GM12878 (cell line): ENCODE results near the gene SCARB2. TPM values are rescaled to one million over a fixed set of nuclear protein-coding genes. Genes with fewer than 3 reads are reported as not detected.

Experiments
- ATAC-seq: fragments of 200-7000 bp; cut with Tn5 transposase; 3 replicates; pipeline ENCODE4 v1.9.1; 2020; ENCODE audit warnings: mild to moderate bottlenecking, moderate library complexity
- BruUV-seq: library from RNA; stranded (reverse); fragments of 400-500 nt; replicated peaks from 2 replicates; lab custom pipeline; 2021; lab: Mats Ljungman, UMichigan
- CTCF ChIA-PET: fragments of 300-600 bp; sonication (Branson Sonifier 250); formaldehyde crosslinking; extraction: SDS; loops from one replicate; lab custom pipeline; 2021; ENCODE audit warnings: inconsistent platforms; lab: Yijun Ruan, JAX
- POLR2A ChIA-PET: fragments of 350-600 bp; formaldehyde crosslinking; extraction: SDS; loops from one replicate; lab custom pipeline; 2021; ENCODE audit warnings: inconsistent platforms; lab: Charles Lee
- RAD21 ChIA-PET: fragments of 300-600 bp; sonication (Branson Sonifier 250); formaldehyde crosslinking; loops from one replicate; lab custom pipeline; 2023; ENCODE audit warnings: antibody characterized with exemption; ENCODE audit not compliant: unreplicated experiment; lab: Charles Lee
- SMC1A ChIA-PET: fragments of 300-600 bp; sonication (Branson Sonifier 250); formaldehyde crosslinking; loops from one replicate; lab custom pipeline; 2023; ENCODE audit not compliant: unreplicated experiment, uncharacterized antibody; lab: Charles Lee
- DNase-seq: peaks from one replicate; pipeline ENCODE4 v3.0.0-alpha.2; 2011; ENCODE audit warnings: low read depth, low spot score
- FAIRE-seq: peaks from 3 replicates; lab custom pipeline; 2011; peaks lifted over from hg19 to GRCh38; lab: Jason Lieb, UNC
- H2AFZ ChIP-seq: 2 replicates; pipeline ENCODE4 v1.6.0; 2011; ENCODE audit warnings: low read depth, low read length, control low read depth; ENCODE audit not compliant: control insufficient read depth
- H3K27ac ChIP-seq: 2 replicates; pipeline ENCODE4 v1.5.1; 2011; ENCODE audit warnings: control low read depth; ENCODE audit not compliant: control insufficient read depth, insufficient read depth
- H3K27me3 ChIP-seq, 2 experiments: replicated peaks in 1 of 2; 2 replicates each; pipeline versions ENCODE4 v1.6.0 to v1.6.1; 2011; ENCODE audit warnings: low read length in 1 of 2; ENCODE audit not compliant: control insufficient read depth in 2 of 2, insufficient read depth in 2 of 2
- H3K36me3 ChIP-seq, 2 experiments: 2 replicates each; pipeline ENCODE4 v1.5.1; 2011; ENCODE audit warnings: low read length in 1 of 2; ENCODE audit not compliant: control insufficient read depth in 2 of 2, insufficient read depth in 2 of 2
- H3K4me1 ChIP-seq: 2 replicates; pipeline ENCODE4 v1.6.1; 2011; ENCODE audit warnings: mild to moderate bottlenecking, low read length, moderate library complexity, mixed read lengths; ENCODE audit not compliant: control insufficient read depth, insufficient read depth
- H3K4me2 ChIP-seq: 2 replicates; pipeline ENCODE4 v1.6.0; 2011; ENCODE audit warnings: control low read depth; ENCODE audit not compliant: control insufficient read depth, insufficient read depth
- H3K4me3 ChIP-seq: fragments of 200-600 bp; sonication (generic); 2 replicates; pipeline ENCODE4 v1.5.1; 2016
- H3K79me2 ChIP-seq: 2 replicates; pipeline ENCODE4 v1.6.0; 2011; ENCODE audit warnings: low read length; ENCODE audit not compliant: control insufficient read depth, insufficient read depth
- H3K9ac ChIP-seq: 2 replicates; pipeline ENCODE4 v1.8.0; 2011; ENCODE audit warnings: low read length, control low read depth, mixed read lengths; ENCODE audit not compliant: control insufficient read depth, insufficient read depth
- H3K9me3 ChIP-seq: replicated peaks from 3 replicates; pipeline ENCODE4 v1.5.1; 2011; ENCODE audit warnings: mild to moderate bottlenecking, low read length; ENCODE audit not compliant: control insufficient read depth, insufficient read depth
- H4K20me1 ChIP-seq: 2 replicates; pipeline ENCODE4 v1.6.0; 2011; ENCODE audit not compliant: control insufficient read depth, insufficient read depth
- CBX3 ChIP-seq: fragments of 200-600 bp; sonication (generic); IDR thresholded peaks from 2 replicates; pipeline ENCODE4 v1.6.1; 2016; ENCODE audit warnings: low read depth, borderline replicate concordance
- CHD2 ChIP-seq: IDR thresholded peaks from 2 replicates; pipeline ENCODE4 v1.6.1; 2011; ENCODE audit warnings: low read depth, low read length, improper control_type of control experiment, borderline replicate concordance
- GATAD2B ChIP-seq: fragments of 450-650 bp; conservative IDR thresholded peaks from 2 replicates; pipeline ENCODE4 v1.6.1; 2017; ENCODE audit warnings: low read depth, mild to moderate bottlenecking, moderate library complexity
- IRF4 ChIP-seq: IDR thresholded peaks from 2 replicates; pipeline ENCODE4 v1.6.1; 2011; ENCODE audit warnings: low read depth, low read length
- MAX ChIP-seq: IDR thresholded peaks from 2 replicates; pipeline ENCODE4 v1.6.1; 2012; ENCODE audit warnings: low read depth, low read length, improper control_type of control experiment
- MXI1 ChIP-seq: fragments of 150-350 bp; IDR thresholded peaks from 2 replicates; pipeline ENCODE4 v1.6.1; 2011; ENCODE audit warnings: low read depth, mild to moderate bottlenecking, inconsistent platforms, low read length, improper control_type of control experiment
- NFYB ChIP-seq: IDR thresholded peaks from 2 replicates; pipeline ENCODE4 v1.6.1; 2011; ENCODE audit warnings: low read depth, mild to moderate bottlenecking, low read length, improper control_type of control experiment, moderate library complexity; ENCODE audit not compliant: insufficient read depth
- PML ChIP-seq: IDR thresholded peaks from 2 replicates; pipeline ENCODE4 v1.6.1; 2012; ENCODE audit warnings: low read length, inconsistent platforms
- POLR2AphosphoS2 ChIP-seq: IDR thresholded peaks from 2 replicates; pipeline ENCODE4 v1.6.1; 2011; ENCODE audit warnings: low read depth, mild to moderate bottlenecking, low read length, improper control_type of control experiment, moderate library complexity
- RAD51 ChIP-seq: fragments of 450-650 bp; IDR thresholded peaks from 2 replicates; pipeline ENCODE4 v1.6.1; 2016; ENCODE audit warnings: moderate library complexity, mild to moderate bottlenecking, inconsistent platforms
- TAF1 ChIP-seq: IDR thresholded peaks from 2 replicates; pipeline ENCODE4 v1.6.1; 2011; ENCODE audit warnings: mild to moderate bottlenecking, low read depth, low read length, borderline replicate concordance
- ZSCAN29 ChIP-seq: fragments of 450-650 bp; IDR thresholded peaks from 2 replicates; pipeline ENCODE4 v1.6.1; 2017; ENCODE audit warnings: mild to moderate bottlenecking, moderate library complexity
- WGBS: methylation state at CpG from one replicate; pipeline ENCODE4 v1.1.6; 2016; ENCODE audit warnings: low lambda C conversion rate; ENCODE audit not compliant: insufficient replicate concordance, insufficient coverage; ENCODE audit errors: missing lambda C conversion rate; 5-methylcytosine and 5-hydroxymethylcytosine counted together
- in situ Hi-C: fragments of 300-500 bp; cut with MboI; formaldehyde crosslinking; loops from 9 replicates; pipeline ENCODE4 v1.14.3; 2018; ENCODE audit warnings: mixed read lengths
- intact Hi-C: fragments of 100-400 bp; cut with micrococcal nuclease; formaldehyde crosslinking; loops from one replicate; pipeline ENCODE4 v1.14.2; 2022; ENCODE audit not compliant: unreplicated experiment
- polyA plus RNA-seq, 11 experiments: library from polyadenylated mRNA; depleted of rRNA in 4 of 11; unstranded in 6 of 11; stranded (reverse) in 5 of 11; fragments of >200 nt; fragmentation: Nextera tagmentation in 4 of 11; fragmentation: Illumina TruSeq in 1 of 11; extraction: Ambion mirVana in 4 of 11; extraction: Trizol in 1 of 11; gene quantifications; 1 replicate in 1 of 11; 2 replicates in 10 of 11; pipeline versions ENCODE4 v1.2.1 to v1.2.3, GENCODE V29; 2011 to 2016; ENCODE audit warnings: inconsistent platforms in 2 of 11, missing spikeins in 2 of 11, low read depth in 1 of 11
- total RNA-seq, 4 experiments: library from RNA; depleted of rRNA in 3 of 4; stranded (reverse); fragments of >200 nt in 3 of 4; fragmentation: Illumina TruSeq in 1 of 4; extraction: Trizol in 1 of 4; gene quantifications; 2 replicates each; pipeline versions ENCODE4 v1.2.1 to v1.2.3, GENCODE V29; 2013 to 2021
- TF ChIP-seq, protein P1 (sequence below): IDR thresholded peaks from 2 replicates; pipeline ENCODE4 v1.6.1; 2012; ENCODE audit warnings: low read depth, low read length, improper control_type of control experiment
- TF ChIP-seq, protein P2 (sequence below): fragments of 450-650 bp; IDR thresholded peaks from 2 replicates; pipeline ENCODE4 v1.6.1; 2017; ENCODE audit warnings: mild to moderate bottlenecking, moderate library complexity
- TF ChIP-seq, protein P3 (sequence below): fragments of 450-650 bp; IDR thresholded peaks from 2 replicates; pipeline ENCODE4 v1.6.1; 2016; ENCODE audit warnings: mild to moderate bottlenecking
- TF ChIP-seq, protein P4 (sequence below): IDR thresholded peaks from 2 replicates; pipeline ENCODE4 v1.6.1; 2011; ENCODE audit warnings: mild to moderate bottlenecking, low read depth, low read length, moderate library complexity; ENCODE audit not compliant: insufficient replicate concordance

The SCARB2 gene
- total and polyA plus RNA-seq, 10 of the 15 experiments (the other 5 are each of a cell fraction or from before 2014, with no cell fraction given): 2.1 to 11.7 (median 9.5) TPM

- FAIRE-seq (no peak), ATAC-seq (no peak)
- no peak overlapping the region for H3K9ac ChIP-seq
- TF ChIP-seq, protein P1, sequence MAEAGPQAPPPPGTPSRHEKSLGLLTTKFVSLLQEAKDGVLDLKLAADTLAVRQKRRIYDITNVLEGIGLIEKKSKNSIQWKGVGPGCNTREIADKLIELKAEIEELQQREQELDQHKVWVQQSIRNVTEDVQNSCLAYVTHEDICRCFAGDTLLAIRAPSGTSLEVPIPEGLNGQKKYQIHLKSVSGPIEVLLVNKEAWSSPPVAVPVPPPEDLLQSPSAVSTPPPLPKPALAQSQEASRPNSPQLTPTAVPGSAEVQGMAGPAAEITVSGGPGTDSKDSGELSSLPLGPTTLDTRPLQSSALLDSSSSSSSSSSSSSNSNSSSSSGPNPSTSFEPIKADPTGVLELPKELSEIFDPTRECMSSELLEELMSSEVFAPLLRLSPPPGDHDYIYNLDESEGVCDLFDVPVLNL: no peak
- TF ChIP-seq MXI1: no peak
- TF ChIP-seq IRF4: no peak
- no peak for TF ChIP-seq MAX
- TF ChIP-seq, protein P2, sequence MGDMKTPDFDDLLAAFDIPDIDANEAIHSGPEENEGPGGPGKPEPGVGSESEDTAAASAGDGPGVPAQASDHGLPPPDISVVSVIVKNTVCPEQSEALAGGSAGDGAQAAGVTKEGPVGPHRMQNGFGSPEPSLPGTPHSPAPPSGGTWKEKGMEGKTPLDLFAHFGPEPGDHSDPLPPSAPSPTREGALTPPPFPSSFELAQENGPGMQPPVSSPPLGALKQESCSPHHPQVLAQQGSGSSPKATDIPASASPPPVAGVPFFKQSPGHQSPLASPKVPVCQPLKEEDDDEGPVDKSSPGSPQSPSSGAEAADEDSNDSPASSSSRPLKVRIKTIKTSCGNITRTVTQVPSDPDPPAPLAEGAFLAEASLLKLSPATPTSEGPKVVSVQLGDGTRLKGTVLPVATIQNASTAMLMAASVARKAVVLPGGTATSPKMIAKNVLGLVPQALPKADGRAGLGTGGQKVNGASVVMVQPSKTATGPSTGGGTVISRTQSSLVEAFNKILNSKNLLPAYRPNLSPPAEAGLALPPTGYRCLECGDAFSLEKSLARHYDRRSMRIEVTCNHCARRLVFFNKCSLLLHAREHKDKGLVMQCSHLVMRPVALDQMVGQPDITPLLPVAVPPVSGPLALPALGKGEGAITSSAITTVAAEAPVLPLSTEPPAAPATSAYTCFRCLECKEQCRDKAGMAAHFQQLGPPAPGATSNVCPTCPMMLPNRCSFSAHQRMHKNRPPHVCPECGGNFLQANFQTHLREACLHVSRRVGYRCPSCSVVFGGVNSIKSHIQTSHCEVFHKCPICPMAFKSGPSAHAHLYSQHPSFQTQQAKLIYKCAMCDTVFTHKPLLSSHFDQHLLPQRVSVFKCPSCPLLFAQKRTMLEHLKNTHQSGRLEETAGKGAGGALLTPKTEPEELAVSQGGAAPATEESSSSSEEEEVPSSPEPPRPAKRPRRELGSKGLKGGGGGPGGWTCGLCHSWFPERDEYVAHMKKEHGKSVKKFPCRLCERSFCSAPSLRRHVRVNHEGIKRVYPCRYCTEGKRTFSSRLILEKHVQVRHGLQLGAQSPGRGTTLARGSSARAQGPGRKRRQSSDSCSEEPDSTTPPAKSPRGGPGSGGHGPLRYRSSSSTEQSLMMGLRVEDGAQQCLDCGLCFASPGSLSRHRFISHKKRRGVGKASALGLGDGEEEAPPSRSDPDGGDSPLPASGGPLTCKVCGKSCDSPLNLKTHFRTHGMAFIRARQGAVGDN: no peak
- TF ChIP-seq POLR2AphosphoS2: no peak
- TF ChIP-seq GATAD2B: no peak
- no peak for TF ChIP-seq ZSCAN29
- TF ChIP-seq TAF1: no peak
- TF ChIP-seq CHD2: no peak
- TF ChIP-seq, protein P3, sequence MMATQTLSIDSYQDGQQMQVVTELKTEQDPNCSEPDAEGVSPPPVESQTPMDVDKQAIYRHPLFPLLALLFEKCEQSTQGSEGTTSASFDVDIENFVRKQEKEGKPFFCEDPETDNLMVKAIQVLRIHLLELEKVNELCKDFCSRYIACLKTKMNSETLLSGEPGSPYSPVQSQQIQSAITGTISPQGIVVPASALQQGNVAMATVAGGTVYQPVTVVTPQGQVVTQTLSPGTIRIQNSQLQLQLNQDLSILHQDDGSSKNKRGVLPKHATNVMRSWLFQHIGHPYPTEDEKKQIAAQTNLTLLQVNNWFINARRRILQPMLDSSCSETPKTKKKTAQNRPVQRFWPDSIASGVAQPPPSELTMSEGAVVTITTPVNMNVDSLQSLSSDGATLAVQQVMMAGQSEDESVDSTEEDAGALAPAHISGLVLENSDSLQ: no peak
- TF ChIP-seq NFYB: no peak
- TF ChIP-seq, protein P4, sequence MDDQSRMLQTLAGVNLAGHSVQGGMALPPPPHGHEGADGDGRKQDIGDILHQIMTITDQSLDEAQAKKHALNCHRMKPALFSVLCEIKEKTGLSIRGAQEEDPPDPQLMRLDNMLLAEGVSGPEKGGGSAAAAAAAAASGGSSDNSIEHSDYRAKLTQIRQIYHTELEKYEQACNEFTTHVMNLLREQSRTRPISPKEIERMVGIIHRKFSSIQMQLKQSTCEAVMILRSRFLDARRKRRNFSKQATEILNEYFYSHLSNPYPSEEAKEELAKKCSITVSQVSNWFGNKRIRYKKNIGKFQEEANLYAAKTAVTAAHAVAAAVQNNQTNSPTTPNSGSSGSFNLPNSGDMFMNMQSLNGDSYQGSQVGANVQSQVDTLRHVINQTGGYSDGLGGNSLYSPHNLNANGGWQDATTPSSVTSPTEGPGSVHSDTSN: no peak
- TF ChIP-seq RAD51: no peak
- TF ChIP-seq PML: no peak
- no peak for TF ChIP-seq CBX3
These were observed 37.3 kb upstream of the SCARB2 start for GRCh38 chr4:76250962-76251361.

More at GRCh38 chr4:76250962-76251361, 37.3 kb upstream of the SCARB2 start:
- WGBS: 3% methylated on average over 6 of the region's 6 CpGs
- Histone ChIP-seq H3K27ac (no peak overlapping the region), H3K27me3 (peaks cover 2 to 5% of the 10 kb centered on the region in 2 experiments), H3K79me2 (no peaks in the 10 kb centered on the region), H3K9me3 (no peaks in the 10 kb centered on the region; the same call in 2 of the 3 replicates), H3K36me3 (no peaks in the 10 kb centered on the region), H3K4me1 (no peaks in the 10 kb centered on the region), H2AFZ (no peak overlapping the region), H3K4me3 (no peak overlapping the region; the same call in 1 of the 2 replicates), H3K4me2 (no peak overlapping the region), H4K20me1 (no peaks in the 10 kb centered on the region)
- BruUV-seq: no TSS peak
- DNase-seq: no peak
- ChIA-PET POLR2A (no interaction called here), CTCF (interaction anchor here (0.8 kb wide), 1 partner anchor 72 kb away, joined by 5 read pairs; no protein-coding TSS in a partner anchor), RAD21 (no interaction called here), SMC1A (interaction anchor here (1.1 kb wide), 1 partner anchor 70 kb away, joined by 4 read pairs; no protein-coding TSS in a partner anchor)
- in situ Hi-C loops: no loop called here
- intact Hi-C loops: no loop called here
